H1 (cell line): Measurements from ENCODE around the gene TMEM255A. TPM values are rescaled to one million over a fixed set of nuclear protein-coding genes. Genes with fewer than 3 reads are reported as not detected.

Experiments used
- BACH1 ChIP-seq: IDR thresholded peaks from 2 replicates; pipeline ENCODE4 v1.6.1; 2012; ENCODE audit warnings: low read length, improper control_type of control experiment
- CHD1 ChIP-seq: IDR thresholded peaks from 2 replicates; pipeline ENCODE4 v1.6.1; 2012; ENCODE audit warnings: low read depth, low read length, improper control_type of control experiment
- CREB1 ChIP-seq: IDR thresholded peaks from 2 replicates; pipeline ENCODE4 v1.6.1; 2012; ENCODE audit warnings: inconsistent platforms
- EP300 ChIP-seq, 2 experiments: IDR thresholded peaks; 1 replicate in 1 of 2; 2 replicates in 1 of 2; pipeline ENCODE4 v1.6.1; 2011 to 2012; ENCODE audit warnings: low read depth in 2 of 2, low read length in 2 of 2, mild to moderate bottlenecking in 2 of 2, borderline replicate concordance in 1 of 2, inconsistent platforms in 1 of 2, moderate library complexity in 1 of 2
- EZH2 ChIP-seq: fragments of 200-600 bp; sonication (generic); IDR thresholded peaks from 2 replicates; pipeline ENCODE4 v1.7.1; 2012; ENCODE audit warnings: low read depth, mild to moderate bottlenecking, moderate library complexity, low read length, inconsistent platforms; ENCODE audit not compliant: severe bottlenecking
- GABPA ChIP-seq: IDR thresholded peaks from 2 replicates; pipeline ENCODE4 v1.6.1; 2011; ENCODE audit warnings: mild to moderate bottlenecking, low read length, moderate library complexity, borderline replicate concordance; ENCODE audit not compliant: insufficient read depth
- HDAC2 ChIP-seq, 2 experiments: fragments of 300-600 bp in 1 of 2; sonication (generic) in 1 of 2; IDR thresholded peaks; 2 replicates each; pipeline ENCODE4 v1.6.1; 2011 to 2012; ENCODE audit warnings: low read depth in 2 of 2, low read length in 2 of 2, mild to moderate bottlenecking in 2 of 2, moderate library complexity in 2 of 2, borderline replicate concordance in 1 of 2, inconsistent platforms in 1 of 2
- HDAC6 ChIP-seq: IDR thresholded peaks from one replicate; pipeline ENCODE4 v1.7.1; 2012; ENCODE audit warnings: low read depth, mild to moderate bottlenecking, inconsistent platforms, low read length, moderate library complexity
- KDM5A ChIP-seq: fragments of 200-600 bp; IDR thresholded peaks from 2 replicates; pipeline ENCODE4 v1.7.1; 2012; ENCODE audit warnings: mild to moderate bottlenecking, low read length, inconsistent platforms, mixed read lengths
- MAX ChIP-seq: IDR thresholded peaks from 2 replicates; pipeline ENCODE4 v1.6.1; 2012; ENCODE audit warnings: inconsistent platforms
- POLR2A ChIP-seq, 2 experiments: IDR thresholded peaks; 1 replicate in 1 of 2; 2 replicates in 1 of 2; pipeline ENCODE4 v1.6.1; 2011; ENCODE audit warnings: low read depth in 2 of 2, low read length in 2 of 2, mild to moderate bottlenecking in 2 of 2; ENCODE audit errors: control extremely low read depth in 1 of 2
- POLR2AphosphoS5 ChIP-seq: IDR thresholded peaks from 2 replicates; pipeline ENCODE4 v1.6.1; 2011; ENCODE audit warnings: low read depth, low read length
- POU5F1 ChIP-seq: IDR thresholded peaks from 2 replicates; pipeline ENCODE4 v1.6.1; 2011; ENCODE audit warnings: low read depth, mild to moderate bottlenecking, low read length, moderate library complexity
- RBBP5 ChIP-seq: IDR thresholded peaks from 2 replicates; pipeline ENCODE4 v1.7.1; 2012; ENCODE audit warnings: low read depth, mild to moderate bottlenecking, inconsistent platforms, low read length, moderate library complexity, borderline replicate concordance
- RFX5 ChIP-seq: IDR thresholded peaks from 2 replicates; pipeline ENCODE4 v1.6.1; 2011; ENCODE audit warnings: low read depth, low read length, improper control_type of control experiment, borderline replicate concordance
- SIN3A ChIP-seq, 2 experiments: IDR thresholded peaks in 1 of 2; conservative IDR thresholded peaks in 1 of 2; 2 replicates each; pipeline ENCODE4 v1.6.1; 2011 to 2012; ENCODE audit warnings: low read length in 2 of 2, improper control_type of control experiment in 1 of 2, low read depth in 1 of 2, mild to moderate bottlenecking in 1 of 2
- SP1 ChIP-seq: IDR thresholded peaks from 2 replicates; pipeline ENCODE4 v1.6.1; 2011; ENCODE audit warnings: low read depth, low read length
- SUZ12 ChIP-seq: fragments of 200-600 bp; sonication (generic); IDR thresholded peaks from 2 replicates; pipeline ENCODE4 v1.6.1; 2012; ENCODE audit warnings: mild to moderate bottlenecking, inconsistent platforms, low read length, moderate library complexity, mixed read lengths
- TAF1 ChIP-seq: IDR thresholded peaks from 2 replicates; pipeline ENCODE4 v1.6.1; 2011; ENCODE audit warnings: mild to moderate bottlenecking, low read depth, low read length
- TAF7 ChIP-seq: optimal IDR thresholded peaks from 2 replicates; pipeline ENCODE3; 2011; ENCODE audit warnings: low read depth, mild to moderate bottlenecking, inconsistent platforms, low read length, moderate library complexity, borderline replicate concordance
- TCF12 ChIP-seq: IDR thresholded peaks from 2 replicates; pipeline ENCODE4 v1.6.1; 2011; ENCODE audit warnings: low read depth, mild to moderate bottlenecking, low read length
- USF2 ChIP-seq: IDR thresholded peaks from 2 replicates; pipeline ENCODE4 v1.6.1; 2011; ENCODE audit warnings: low read length, improper control_type of control experiment
- polyA plus RNA-seq, 7 experiments: library from polyadenylated mRNA; depleted of rRNA in 3 of 7; stranded (reverse) in 5 of 7; unstranded in 2 of 7; fragments of >200 nt in 5 of 7; fragments of 200-250 nt in 2 of 7; gene quantifications; 1 replicate in 5 of 7; 2 replicates in 1 of 7; 4 replicates in 1 of 7; pipeline versions ENCODE4 v1.2.1 to v1.2.3, GENCODE V29; 2011 to 2013; ENCODE audit warnings: missing spikeins in 2 of 7, mixed read lengths in 2 of 7
- total RNA-seq: library from RNA; stranded (reverse); fragmentation: NEBNext Ultra II Directional; extraction: Animal tissue kit (Norgen Biotek cat#: 25700); gene quantifications from 2 replicates; pipeline ENCODE4 v1.2.1, GENCODE V29; 2021

TMEM255A gene
- total and polyA plus RNA-seq, 2 of the 8 experiments (the other 6 are each of a cell fraction or from before 2014, with no cell fraction given), result 0.73 to 2.3 TPM

- TF ChIP-seq POLR2A (IDR thresholded peaks at IDR 0.05; ENCODE audit: control extremely low read depth in 1 of 2, low read depth in 2 of 2, low read length in 2 of 2), result peak in 1 of 2 experiments; percentile 79; a peak in 2 of 3 replicates
- TF ChIP-seq MAX, result 0 out of 2 replicates have a peak, but pooled peaks have one; percentile 31
- no peak for TF ChIP-seq SUZ12
- TF ChIP-seq SIN3A (conservative IDR thresholded peaks at IDR 0.05 in 1 of 2, IDR thresholded peaks at IDR 0.05 in 1 of 2; ENCODE audit: low read depth in 1 of 2, low read length in 2 of 2), result 0 out of 4 replicates have a peak, but pooled peaks of 1 of the 2 experiments have one; percentile 46
- no peak for TF ChIP-seq BACH1
- no peak for TF ChIP-seq CHD1
- TF ChIP-seq CREB1, result 0 out of 2 replicates have a peak, but pooled peaks have one; percentile 29
- TF ChIP-seq RBBP5, result peak; percentile 48; the same call in 1 of the 2 replicates
- 0 out of 2 replicates have a peak, but pooled peaks have one; percentile 54 for TF ChIP-seq SP1
- TF ChIP-seq POU5F1, result no peak
- TF ChIP-seq POLR2AphosphoS5, result peak; percentile 56
- peak; percentile 72; the same call in 1 of the 2 replicates for TF ChIP-seq KDM5A
- TF ChIP-seq TAF7, result no peak
- TF ChIP-seq GABPA, result peak; percentile 85; the same call in 1 of the 2 replicates
- TF ChIP-seq TAF1, result peak; percentile 35; the same call in 1 of the 2 replicates
- no peak for TF ChIP-seq HDAC6
- TF ChIP-seq EP300 (IDR thresholded peaks at IDR 0.05; ENCODE audit: borderline replicate concordance in 1 of 2, low read depth in 2 of 2, low read length in 2 of 2), result no peak
- no peak for TF ChIP-seq RFX5
- no peak for TF ChIP-seq USF2
- 0 out of 2 replicates have a peak, but pooled peaks have one; percentile 22 for TF ChIP-seq TCF12
- TF ChIP-seq HDAC2 (IDR thresholded peaks at IDR 0.05; ENCODE audit: borderline replicate concordance in 1 of 2, low read depth in 2 of 2, low read length in 2 of 2), result no peak
- no peak for TF ChIP-seq EZH2
Measured at GRCh38 chrX:120244735-120245498, 66.3 kb downstream of the TMEM255A start (continued).
